COLO829 (cell line): ENCODE data around the gene PLS3.
A peak's percentile ranks its signal among the peaks of the same experiment; 100 is the strongest.
"Not testable (repeated sequence)": the region's sequence is repeated elsewhere in the genome, so short reads cannot be mapped to it uniquely, and the experiment has no call there.

ENCODE experiments used
- DNase-seq: peaks from one replicate; pipeline ENCODE4 v3.0.0; 2012; ENCODE audit warnings: low spot score

The PLS3 gene

GRCh38 chrX:115606861-115607260 is 45.9 kb downstream of the PLS3 start:
- no peak for DNase-seq

GRCh38 chrX:115609621-115610020 is 48.6 kb downstream of the PLS3 start:
- DNase-seq = no peak

GRCh38 chrX:115616943-115617563 is 56.1 kb downstream of the PLS3 start:
- DNase-seq = no peak

- DNase-seq = no peak
Observed at GRCh38 chrX:115622534-115622933, 61.6 kb downstream of the PLS3 start.

GRCh38 chrX:115624916-115625315 is 63.9 kb downstream of the PLS3 start:
- DNase-seq = no peak

- peak; percentile 18 for DNase-seq
Observed at GRCh38 chrX:115625572-115626301, 64.8 kb downstream of the PLS3 start.

GRCh38 chrX:115630204-115630603 is 69.2 kb downstream of the PLS3 start:
- no peak for DNase-seq

GRCh38 chrX:115632455-115632854 is 71.5 kb downstream of the PLS3 start:
- no peak for DNase-seq

GRCh38 chrX:115633397-115633796 is 72.4 kb downstream of the PLS3 start:
- DNase-seq = not testable (repeated sequence)

- DNase-seq = no peak
Observed at GRCh38 chrX:115639334-115639880, 78.4 kb downstream of the PLS3 start.

- peak; percentile 34 for DNase-seq
Observed at GRCh38 chrX:115642311-115642710, 81.3 kb downstream of the PLS3 start.

GRCh38 chrX:115642895-115643530 is 82.0 kb downstream of the PLS3 start:
- DNase-seq = peak; percentile 18

- DNase-seq = not testable (repeated sequence)
Observed at GRCh38 chrX:115644397-115644796, 83.4 kb downstream of the PLS3 start.

GRCh38 chrX:115649461-115650063 is 88.6 kb downstream of the PLS3 start:
- no peak for DNase-seq

- no peak for DNase-seq
Observed at GRCh38 chrX:115650449-115650848, 89.5 kb downstream of the PLS3 start.

GRCh38 chrX:115650916-115651315 is 89.9 kb downstream of the PLS3 start:
- peak; percentile 2 for DNase-seq

GRCh38 chrX:115652221-115652620 is 91.2 kb downstream of the PLS3 start:
- DNase-seq = no peak

- DNase-seq = no peak
Observed at GRCh38 chrX:115665122-115665521, 104.1 kb downstream of the PLS3 start.

- DNase-seq = peak; percentile 23
Observed at GRCh38 chrX:115679460-115679859, 118.5 kb downstream of the PLS3 start.

GRCh38 chrX:115687595-115687994 is 126.6 kb downstream of the PLS3 start:
- no peak for DNase-seq

GRCh38 chrX:115689931-115690330 is 129.0 kb downstream of the PLS3 start:
- no peak for DNase-seq

GRCh38 chrX:115690511-115691216 is 129.7 kb downstream of the PLS3 start:
- DNase-seq = peak; percentile 27
